Stimulated activated CD8-positive, alpha-beta memory T cell treated with anti-CD3 and anti-CD28 coated beads, Interleukin-12 subunit alpha, Interleukin-12 subunit beta, amount 100 ng/mL, for 1 hour (primary cell): ENCODE measurements around the gene FUBP3.

Experiments used
- DNase-seq: peaks from one replicate; pipeline ENCODE4 v3.0.0-alpha.2; 2020; ENCODE audit warnings: low read depth

FUBP3 gene

DNA sequence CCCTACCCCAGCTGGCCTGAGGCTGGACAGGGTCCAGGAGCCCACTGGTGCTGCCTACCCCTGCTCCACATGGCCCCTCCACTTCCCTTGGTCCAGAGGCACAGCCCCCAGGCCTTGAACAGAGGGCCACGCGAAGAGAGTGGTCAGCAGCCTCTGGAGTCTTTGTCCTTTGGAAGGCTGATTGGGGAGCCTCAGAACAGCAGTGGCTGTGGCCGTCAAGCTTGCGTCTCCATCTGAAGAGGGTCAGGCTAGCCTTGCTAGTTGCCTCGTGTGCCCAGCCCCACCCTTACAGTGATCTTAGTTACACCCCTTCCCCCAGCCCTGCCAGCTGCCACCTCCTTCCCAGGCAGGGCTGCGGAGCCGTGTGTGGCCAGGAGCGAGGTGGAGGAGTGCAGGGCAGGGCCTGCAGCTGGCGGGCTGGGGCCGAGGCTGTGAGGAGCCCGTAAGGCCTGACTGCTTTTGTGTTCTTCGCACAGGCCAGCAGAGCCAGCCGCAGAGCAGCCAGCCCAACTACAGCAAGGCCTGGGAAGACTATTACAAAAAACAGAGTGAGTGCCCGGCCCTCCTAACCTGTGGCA is 54.9 kb downstream of the FUBP3 start:
- DNase-seq = no peak

GRCh38 chr9:130634801-130635200 is 55.4 kb downstream of the FUBP3 start:
- DNase-seq = no peak

DNA sequence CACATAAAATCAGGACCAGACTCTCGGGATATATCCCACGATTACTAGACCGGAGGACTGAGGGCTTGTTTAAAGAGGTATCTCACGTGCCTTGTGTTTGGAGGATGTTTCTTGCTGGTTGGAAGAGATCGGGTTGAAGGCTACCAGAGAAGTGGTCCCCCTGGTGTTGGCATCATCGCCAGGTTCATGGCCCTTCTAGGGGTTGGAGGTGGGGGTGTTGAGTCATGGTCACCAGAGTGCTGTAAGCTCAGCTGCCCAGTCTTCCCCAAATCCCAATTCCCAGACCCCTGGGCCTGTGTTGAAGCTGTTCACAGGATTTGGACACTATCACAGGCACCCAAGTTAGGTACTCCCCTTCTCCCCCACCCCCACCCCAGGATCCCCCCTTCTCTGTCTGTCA is 55.9 kb downstream of the FUBP3 start:
- DNase-seq = no peak

DNA sequence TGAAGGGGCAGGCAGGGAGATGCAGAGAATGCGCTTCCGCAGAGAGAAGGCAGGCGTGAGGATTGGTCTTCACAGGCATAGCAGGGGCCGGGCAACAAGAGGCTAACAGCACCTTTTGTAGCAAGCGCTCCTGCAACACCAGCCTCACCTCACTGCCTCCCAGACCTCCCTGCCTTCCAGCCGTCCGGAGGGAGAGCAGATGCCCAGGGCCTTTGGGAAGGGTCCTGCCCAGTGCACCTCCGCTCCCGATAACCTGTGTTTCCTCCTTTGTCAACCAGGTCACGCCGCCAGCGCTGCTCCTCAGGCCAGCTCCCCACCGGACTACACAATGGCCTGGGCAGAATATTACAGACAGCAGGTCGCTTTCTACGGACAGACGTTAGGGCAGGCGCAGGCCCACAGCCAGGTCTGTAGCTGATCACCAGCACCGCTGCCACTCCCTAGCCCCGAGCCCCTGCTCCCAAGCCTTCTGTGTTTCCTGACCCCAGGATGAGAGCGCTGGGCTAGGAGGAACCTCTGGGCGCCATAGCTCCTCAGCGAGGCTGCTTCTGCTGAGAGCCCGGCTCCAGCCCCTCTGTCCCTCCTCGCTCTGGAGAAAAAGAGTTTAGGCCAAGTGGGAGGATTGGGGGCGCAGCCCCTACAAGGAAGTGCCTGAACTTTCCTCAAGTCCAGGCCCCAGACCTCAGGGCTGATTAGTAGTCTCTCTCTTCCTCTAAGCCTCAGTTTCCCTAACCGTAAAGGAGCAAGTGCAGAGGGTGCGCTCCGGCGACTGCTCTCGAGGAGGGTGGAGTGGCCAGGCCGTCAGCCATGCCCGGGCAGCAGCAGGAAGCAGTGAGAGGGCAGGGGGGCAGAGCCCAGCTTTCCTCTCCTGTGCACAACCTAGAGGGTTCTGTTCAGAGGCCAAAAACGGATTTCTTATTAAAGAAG is 56.6 kb downstream of the FUBP3 start:
- DNase-seq = no peak

- no peak for DNase-seq
Measured at GRCh38 chr9:130636648-130637020, 57.3 kb downstream of the FUBP3 start.

- no peak for DNase-seq
Measured at GRCh38 chr9:130638284-130639123, 59.1 kb downstream of the FUBP3 start.

DNA sequence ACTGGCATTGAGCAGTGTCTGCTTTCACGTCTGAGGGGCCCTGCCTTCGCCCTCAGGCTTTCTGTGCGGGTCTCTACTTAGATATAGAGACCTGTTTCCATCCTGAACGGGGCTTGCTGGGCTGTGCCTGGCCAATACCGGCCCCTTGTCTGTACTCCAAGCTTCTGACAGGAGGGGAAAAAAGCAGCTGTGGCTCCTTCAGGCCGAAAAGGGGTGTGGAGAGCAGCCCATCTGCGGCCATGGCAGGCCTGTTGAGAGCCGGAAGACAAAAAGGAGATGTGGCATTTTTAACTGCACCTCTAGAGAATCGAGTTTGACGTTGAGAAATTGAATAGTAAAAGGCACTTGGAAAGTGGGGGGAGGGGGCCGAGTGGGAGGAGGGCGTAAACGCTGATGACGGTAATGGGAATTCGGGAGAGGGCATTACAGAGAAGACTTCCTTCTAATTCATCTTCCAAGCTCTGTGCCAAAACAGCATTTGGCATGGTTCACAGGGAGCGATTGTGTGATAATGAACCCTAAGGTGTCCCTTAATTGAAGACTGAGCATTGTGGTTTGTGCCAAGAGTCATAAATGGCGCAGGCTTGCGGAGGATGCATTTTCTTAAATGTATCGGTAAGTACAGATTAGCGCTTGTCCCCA is 59.9 kb downstream of the FUBP3 start:
- DNase-seq = no peak

- no peak for DNase-seq
Measured at GRCh38 chr9:130639866-130640555, 60.6 kb downstream of the FUBP3 start.

GRCh38 chr9:130640681-130641080 is 61.3 kb downstream of the FUBP3 start:
- no peak for DNase-seq

- no peak for DNase-seq
Measured at GRCh38 chr9:130642926-130643325, 63.5 kb downstream of the FUBP3 start.

DNA sequence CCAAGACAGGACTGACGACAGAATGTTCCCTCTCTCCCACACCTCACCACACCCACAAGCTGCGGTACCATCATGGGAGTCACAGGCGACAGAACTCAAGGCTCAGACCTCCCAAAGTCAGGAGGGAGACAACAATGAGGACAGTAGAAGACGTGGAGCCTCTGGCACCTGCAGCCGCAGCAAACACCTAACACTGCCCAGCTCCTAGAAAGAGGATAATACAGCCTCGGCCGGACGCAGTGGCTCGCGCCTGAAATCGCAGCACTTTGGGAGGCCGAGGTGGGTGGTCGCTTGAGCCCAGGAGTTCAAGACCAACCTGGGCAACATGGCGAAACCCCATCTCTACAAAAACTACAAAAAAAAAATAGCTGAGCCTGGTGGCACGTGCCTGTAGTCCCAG is 71.8 kb downstream of the FUBP3 start:
- no peak for DNase-seq

GRCh38 chr9:130651752-130652151 is 72.4 kb downstream of the FUBP3 start:
- DNase-seq = no peak

DNA sequence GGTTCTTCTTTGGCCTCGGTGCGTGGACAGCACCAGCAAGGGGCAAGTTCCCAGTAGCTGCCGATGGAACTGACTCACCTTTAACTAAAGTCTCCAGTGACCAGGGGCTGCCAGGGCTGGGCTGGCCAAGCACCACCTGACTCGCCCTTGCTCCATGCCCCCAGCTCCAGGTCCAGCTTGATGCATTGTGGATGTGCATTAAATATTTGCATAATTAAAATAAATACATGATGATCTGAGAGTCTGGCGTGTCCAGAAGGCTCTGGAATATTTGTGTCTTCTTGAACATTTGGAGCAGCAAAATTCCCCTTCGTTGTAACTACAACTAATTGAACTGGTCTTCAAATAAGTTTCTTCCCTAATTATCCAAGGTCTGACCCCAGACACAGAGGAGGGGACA is 75.5 kb downstream of the FUBP3 start:
- DNase-seq = no peak

DNA sequence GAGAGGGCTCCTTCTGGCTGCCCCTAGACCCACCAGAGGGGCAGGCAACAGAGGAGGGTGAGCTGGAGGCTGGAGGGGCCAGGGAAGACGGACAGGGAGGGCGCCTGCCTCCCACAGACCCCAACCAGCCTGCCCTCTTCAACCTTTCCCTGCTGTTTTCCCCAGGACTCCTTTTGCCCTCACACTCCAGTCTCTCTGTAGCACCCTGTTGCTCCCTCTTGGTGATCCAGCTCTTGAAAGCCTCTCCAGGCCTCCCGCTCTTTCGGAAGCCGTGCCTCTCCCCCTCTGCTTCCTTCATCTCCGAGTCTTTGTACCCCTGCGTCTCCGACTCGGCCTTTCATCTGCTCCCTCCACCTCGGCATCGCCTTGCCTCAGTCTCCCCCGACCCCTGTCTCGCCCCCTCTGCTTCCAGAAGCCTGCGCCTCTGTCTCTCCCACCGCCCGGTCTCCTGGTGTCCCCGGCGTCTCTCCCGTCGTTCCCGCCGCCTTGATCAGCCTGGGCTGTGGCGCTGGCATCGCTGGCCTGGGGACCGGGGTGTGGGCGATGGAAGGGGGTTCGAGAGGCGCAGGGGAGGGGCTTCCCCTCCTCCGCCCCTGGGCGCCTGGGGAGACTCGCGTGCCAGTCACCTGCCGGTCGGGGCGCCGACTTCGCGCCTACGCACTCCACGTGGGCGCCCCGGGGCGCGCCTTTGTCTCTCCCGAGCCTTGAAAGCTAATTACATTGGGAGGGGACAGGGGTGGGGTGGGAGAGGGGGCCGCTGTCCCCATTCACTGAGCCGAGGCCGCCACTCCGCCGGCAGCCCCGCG is 79.7 kb downstream of the FUBP3 start:
- no peak for DNase-seq

DNA sequence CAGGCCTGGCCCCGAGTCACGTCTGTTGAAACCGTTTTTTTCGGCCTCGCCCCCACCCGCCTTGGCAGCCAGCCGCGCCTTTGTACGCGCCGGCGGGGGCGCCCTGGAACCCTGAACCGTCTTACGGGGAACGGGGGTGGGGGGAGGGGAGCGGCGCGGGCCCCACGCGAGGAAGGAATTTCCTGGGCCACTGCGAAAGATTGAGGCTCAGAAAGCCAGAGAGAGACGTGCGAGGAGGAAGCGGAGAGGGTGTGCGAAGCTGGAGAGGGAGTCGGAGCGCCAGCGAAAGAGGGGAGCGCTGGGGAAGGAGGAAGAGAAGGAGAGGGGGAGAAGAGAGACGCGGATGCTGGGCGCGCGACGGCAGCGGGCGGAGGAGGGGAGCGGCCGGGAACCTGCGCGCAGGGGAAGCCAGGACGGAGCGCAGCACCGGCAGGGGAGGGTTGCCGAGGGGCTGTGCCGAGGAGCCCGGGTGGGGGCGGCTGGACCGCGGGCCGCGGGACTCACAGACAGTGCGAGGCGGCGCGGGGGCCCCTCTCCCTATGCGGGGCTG is 80.4 kb downstream of the FUBP3 start:
- no peak for DNase-seq

- DNase-seq = no peak
Measured at GRCh38 chr9:130660326-130660682, 80.9 kb downstream of the FUBP3 start.

- no peak for DNase-seq
Measured at GRCh38 chr9:130660683-130661450, 81.5 kb downstream of the FUBP3 start.

GRCh38 chr9:130661451-130662098 is 82.2 kb downstream of the FUBP3 start:
- no peak for DNase-seq
